Measurements from ENCODE around the gene COL24A1.
"Not testable (repeated sequence)": the region's sequence is repeated elsewhere in the genome, so short reads cannot be mapped to it uniquely, and the experiment has no call there.

COL24A1 gene

GRCh38 chr1:85864727-85865126 is 291.8 kb downstream of the COL24A1 start:
- DNase-seq, result no peak

- not testable (repeated sequence) for DNase-seq
These were observed 292.9 kb downstream of the COL24A1 start for GRCh38 chr1:85863639-85864038.

- no peak for DNase-seq
These were observed 294.1 kb downstream of the COL24A1 start for GRCh38 chr1:85862456-85862855.

GRCh38 chr1:85857991-85858390 is 298.6 kb downstream of the COL24A1 start:
- DNase-seq, result no peak

- DNase-seq, result no peak
These were observed 306.3 kb downstream of the COL24A1 start for GRCh38 chr1:85850238-85850637.

- no peak for DNase-seq
These were observed 306.9 kb downstream of the COL24A1 start for GRCh38 chr1:85849660-85850059.

GRCh38 chr1:85847356-85847755 is 309.2 kb downstream of the COL24A1 start:
- DNase-seq, result no peak

- no peak for DNase-seq
These were observed 309.9 kb downstream of the COL24A1 start for GRCh38 chr1:85846706-85847105.

GRCh38 chr1:85839459-85839858 is 317.1 kb downstream of the COL24A1 start:
- DNase-seq, result no peak

GRCh38 chr1:85838238-85838637 is 318.3 kb downstream of the COL24A1 start:
- no peak for DNase-seq

GRCh38 chr1:85836736-85837135 is 319.8 kb downstream of the COL24A1 start:
- no peak for DNase-seq

- not testable (repeated sequence) for DNase-seq
These were observed 323.4 kb downstream of the COL24A1 start for GRCh38 chr1:85833165-85833564.

- DNase-seq, result no peak
These were observed 325.7 kb downstream of the COL24A1 start for GRCh38 chr1:85830837-85831236.

- DNase-seq, result no peak
These were observed 332.3 kb downstream of the COL24A1 start for GRCh38 chr1:85824066-85824840.

- DNase-seq, result no peak
These were observed 333.9 kb downstream of the COL24A1 start for GRCh38 chr1:85822696-85823095.

- DNase-seq, result no peak
These were observed 338.2 kb downstream of the COL24A1 start for GRCh38 chr1:85818371-85818770.

GRCh38 chr1:85816606-85817005 is 340.0 kb downstream of the COL24A1 start:
- DNase-seq, result no peak

- DNase-seq, result no peak
These were observed 340.7 kb downstream of the COL24A1 start for GRCh38 chr1:85815906-85816305.

GRCh38 chr1:85806236-85806965 is 350.2 kb downstream of the COL24A1 start:
- no peak for DNase-seq

- no peak for DNase-seq
These were observed 355.1 kb downstream of the COL24A1 start for GRCh38 chr1:85801520-85801919.

GRCh38 chr1:85799737-85800136 is 356.8 kb downstream of the COL24A1 start:
- no peak for DNase-seq

- no peak for DNase-seq
These were observed 358.2 kb downstream of the COL24A1 start for GRCh38 chr1:85798419-85798818.

GRCh38 chr1:85777021-85777420 is 379.6 kb downstream of the COL24A1 start:
- not testable (repeated sequence) for DNase-seq

- DNase-seq, result no peak
These were observed 393.8 kb downstream of the COL24A1 start for GRCh38 chr1:85762804-85763203.

All from activated effector memory CD4-positive, alpha-beta T cell treated with anti-CD3 and anti-CD28 coated beads, Interleukin-2, amount 50 U/mL, for 16 hours (primary cell).